Neural progenitor cell (in vitro differentiated cells): Measurements from ENCODE around the gene GALNT8. TPM values are rescaled to one million over a fixed set of nuclear protein-coding genes. Genes with fewer than 3 reads are reported as not detected.

Source experiments
- DNase-seq: peaks from one replicate; pipeline ENCODE4 v3.0.0-alpha.2; 2016; ENCODE audit warnings: low spot score
- H2AFZ ChIP-seq: fragments of 200-600 bp; sonication (generic); replicated peaks from 2 replicates; pipeline ENCODE4 v1.6.1; 2016; ENCODE audit warnings: antibody characterized with exemption
- H3F3A ChIP-seq: fragments of 200-600 bp; sonication (generic); 2 replicates; pipeline ENCODE4 v1.6.1; 2016; ENCODE audit warnings: antibody characterized with exemption, low read depth
- H3K27ac ChIP-seq: fragments of 200-600 bp; sonication (generic); 2 replicates; pipeline ENCODE4 v1.5.1; 2016; ENCODE audit warnings: mild to moderate bottlenecking
- H3K27me3 ChIP-seq: fragments of 200-600 bp; sonication (generic); 2 replicates; pipeline ENCODE4 v1.6.1; 2016; ENCODE audit warnings: mild to moderate bottlenecking, moderate library complexity
- H3K36me3 ChIP-seq: fragments of 200-600 bp; sonication (generic); 2 replicates; pipeline ENCODE4 v1.5.1; 2016
- H3K4me1 ChIP-seq: fragments of 200-600 bp; sonication (generic); 2 replicates; pipeline ENCODE4 v1.6.1; 2016; ENCODE audit warnings: mixed run types
- H3K4me2 ChIP-seq: fragments of 200-600 bp; sonication (generic); 2 replicates; pipeline ENCODE4 v1.6.1; 2016
- H3K4me3 ChIP-seq: fragments of 200-600 bp; sonication (generic); 2 replicates; pipeline ENCODE4 v1.5.1; 2016
- H3K79me2 ChIP-seq: fragments of 200-600 bp; sonication (generic); 2 replicates; pipeline ENCODE4 v1.6.1; 2016; ENCODE audit warnings: low read depth
- H3K9ac ChIP-seq: fragments of 200-600 bp; sonication (generic); 2 replicates; pipeline ENCODE4 v1.6.1; 2016
- H3K9me3 ChIP-seq: fragments of 200-600 bp; sonication (generic); 2 replicates; pipeline ENCODE4 v1.5.1; 2016; ENCODE audit warnings: low read depth
- H4K20me1 ChIP-seq: fragments of 200-600 bp; sonication (generic); 2 replicates; pipeline ENCODE4 v1.6.1; 2016; ENCODE audit warnings: low read depth
- H3K27ac Mint-ChIP-seq: 3 replicates; pipeline ENCODE4 v1.8.0; 2021; ENCODE audit warnings: mixed read lengths
- H3K27me3 Mint-ChIP-seq: 2 replicates; pipeline ENCODE4 v1.8.0; 2022; ENCODE audit warnings: low read depth, mild to moderate bottlenecking, inconsistent platforms, moderate library complexity, mixed read lengths; ENCODE audit not compliant: insufficient read depth
- H3K36me3 Mint-ChIP-seq: 3 replicates; pipeline ENCODE4 v1.8.0; 2021; ENCODE audit warnings: mixed read lengths
- H3K4me1 Mint-ChIP-seq: 3 replicates; pipeline ENCODE4 v1.8.0; 2021; ENCODE audit warnings: mixed read lengths
- H3K4me3 Mint-ChIP-seq: 3 replicates; pipeline ENCODE4 v1.8.0; 2021; ENCODE audit warnings: mild to moderate bottlenecking, moderate library complexity, mixed read lengths
- H3K9me3 Mint-ChIP-seq: 3 replicates; pipeline ENCODE4 v1.8.0; 2020; ENCODE audit warnings: mixed read lengths
- CTCF ChIP-seq: fragments of 200-600 bp; sonication (generic); IDR thresholded peaks from 2 replicates; pipeline ENCODE4 v1.5.1; 2017; ENCODE audit warnings: antibody characterized with exemption, mild to moderate bottlenecking
- EZH2 ChIP-seq: fragments of 200-600 bp; sonication (generic); IDR thresholded peaks from 2 replicates; pipeline ENCODE4 v1.6.1; 2017; ENCODE audit warnings: antibody characterized with exemption, mild to moderate bottlenecking, moderate library complexity
- EZH2phosphoT487 ChIP-seq: fragments of 200-600 bp; sonication (generic); IDR thresholded peaks from 2 replicates; pipeline ENCODE4 v1.6.1; 2017; ENCODE audit warnings: antibody characterized with exemption
- total RNA-seq: library from RNA; depleted of rRNA; stranded (reverse); fragments of >200 nt; gene quantifications from 2 replicates; pipeline ENCODE4 v1.2.3, GENCODE V29; 2015; ENCODE audit warnings: low replicate concordance

Gene GALNT8
- total RNA-seq, 1 donor from 2014 or later = 2.6 TPM

- Histone ChIP-seq H3K9me3 (no peaks in the 10 kb centered on the region), H4K20me1 (no peaks in the 10 kb centered on the region), H3K27me3 (no peaks in the 10 kb centered on the region), H3K27ac (no peak overlapping the region), H3K4me2 (no peak overlapping the region), H3K4me3 (no peak overlapping the region), H3K79me2 (no peaks in the 10 kb centered on the region), H3K9ac (no peak overlapping the region), H3F3A (no peaks in the 10 kb centered on the region), H3K4me1 (no peaks in the 10 kb centered on the region), H3K36me3 (no peaks in the 10 kb centered on the region), H2AFZ (no peak overlapping the region)
- Mint-ChIP-seq H3K4me3 (no peak overlapping the region), H3K4me1 (no peaks in the 10 kb centered on the region), H3K9me3 (no peaks in the 10 kb centered on the region), H3K27ac (no peak overlapping the region), H3K36me3 (peaks cover 2% of the 10 kb centered on the region), H3K27me3 (no peaks in the 10 kb centered on the region)
- TF ChIP-seq CTCF = no peak
- TF ChIP-seq EZH2 = no peak
- TF ChIP-seq EZH2phosphoT487 = no peak
- DNase-seq = no peak
Observed at GRCh38 chr12:4707306-4707705, 12.9 kb upstream of the GALNT8 start.

- Histone ChIP-seq H3K4me2 (no peak overlapping the region), H3K4me1 (no peaks in the 10 kb centered on the region), H2AFZ (no peak overlapping the region), H4K20me1 (no peaks in the 10 kb centered on the region), H3K4me3 (no peak overlapping the region), H3K9ac (no peak overlapping the region), H3K27me3 (no peaks in the 10 kb centered on the region), H3K27ac (no peak overlapping the region), H3K79me2 (no peaks in the 10 kb centered on the region), H3F3A (no peaks in the 10 kb centered on the region), H3K36me3 (no peaks in the 10 kb centered on the region), H3K9me3 (no peaks in the 10 kb centered on the region)
- H3K36me3 Mint-ChIP-seq = peaks cover 2% of the 10 kb centered on the region
- H3K27ac Mint-ChIP-seq = no peak overlapping the region
- H3K4me3 Mint-ChIP-seq = no peak overlapping the region
- no peaks in the 10 kb centered on the region for H3K9me3 Mint-ChIP-seq
- no peaks in the 10 kb centered on the region for H3K4me1 Mint-ChIP-seq
- no peak for TF ChIP-seq CTCF
- no peak for DNase-seq
- no peaks in the 10 kb centered on the region for H3K27me3 Mint-ChIP-seq
Observed at GRCh38 chr12:4710113-4710512, 10.1 kb upstream of the GALNT8 start.

GRCh38 chr12:4714879-4715278, 5.3 kb upstream of the GALNT8 start:
- H4K20me1 ChIP-seq = no peaks in the 10 kb centered on the region
- no peak for DNase-seq
- Mint-ChIP-seq H3K27ac (no peak overlapping the region), H3K27me3 (no peaks in the 10 kb centered on the region), H3K4me3 (no peak overlapping the region), H3K9me3 (no peaks in the 10 kb centered on the region), H3K36me3 (no peaks in the 10 kb centered on the region), H3K4me1 (peaks cover 5% of the 10 kb centered on the region)
- H3K4me3 ChIP-seq = no peak overlapping the region
- no peaks in the 10 kb centered on the region for H3F3A ChIP-seq
- no peak overlapping the region for H3K4me2 ChIP-seq
- H3K9me3 ChIP-seq = no peaks in the 10 kb centered on the region
- H2AFZ ChIP-seq = no peak overlapping the region
- no peak overlapping the region for H3K9ac ChIP-seq
- H3K36me3 ChIP-seq = no peaks in the 10 kb centered on the region
- peaks cover 2% of the 10 kb centered on the region for H3K4me1 ChIP-seq
- no peak overlapping the region for H3K27ac ChIP-seq
- H3K27me3 ChIP-seq = no peaks in the 10 kb centered on the region
- TF ChIP-seq CTCF (no peak), EZH2 (no peak), EZH2phosphoT487 (no peak)
- H3K79me2 ChIP-seq = no peaks in the 10 kb centered on the region

GRCh38 chr12:4717806-4718205, 2.4 kb upstream of the GALNT8 start:
- no peak overlapping the region for H3K4me3 ChIP-seq
- no peak overlapping the region for H3K4me2 ChIP-seq
- peaks cover 6% of the 10 kb centered on the region for H3F3A ChIP-seq
- Mint-ChIP-seq H3K9me3 (peaks cover 2% of the 10 kb centered on the region), H3K36me3 (no peaks in the 10 kb centered on the region), H3K4me3 (no peak overlapping the region), H3K27me3 (peaks cover 3% of the 10 kb centered on the region), H3K27ac (no peak overlapping the region), H3K4me1 (peaks cover 17% of the 10 kb centered on the region)
- TF ChIP-seq EZH2phosphoT487 (no peak), EZH2 (no peak), CTCF (no peak)
- no peaks in the 10 kb centered on the region for H3K9me3 ChIP-seq
- DNase-seq = no peak
- no peaks in the 10 kb centered on the region for H3K27me3 ChIP-seq
- no peaks in the 10 kb centered on the region for H3K36me3 ChIP-seq
- H3K4me1 ChIP-seq = peaks cover 23% of the 10 kb centered on the region
- H4K20me1 ChIP-seq = no peaks in the 10 kb centered on the region
- H2AFZ ChIP-seq = no peak overlapping the region
- H3K79me2 ChIP-seq = no peaks in the 10 kb centered on the region
- no peak overlapping the region for H3K27ac ChIP-seq
- H3K9ac ChIP-seq = no peak overlapping the region
